HG03457 (cell line): ENCODE measurements around the gene MROH8.
"Not testable (repeated sequence)": the region's sequence is repeated elsewhere in the genome, so short reads cannot be mapped to it uniquely, and the experiment has no call there.

Source experiments
- ATAC-seq: cut with Tn5 transposase; IDR thresholded peaks from one replicate; pipeline ENCODE4 v1.9.1; 2021; ENCODE audit warnings: moderate number of reproducible peaks; ENCODE audit not compliant: unreplicated experiment

Gene MROH8

DNA sequence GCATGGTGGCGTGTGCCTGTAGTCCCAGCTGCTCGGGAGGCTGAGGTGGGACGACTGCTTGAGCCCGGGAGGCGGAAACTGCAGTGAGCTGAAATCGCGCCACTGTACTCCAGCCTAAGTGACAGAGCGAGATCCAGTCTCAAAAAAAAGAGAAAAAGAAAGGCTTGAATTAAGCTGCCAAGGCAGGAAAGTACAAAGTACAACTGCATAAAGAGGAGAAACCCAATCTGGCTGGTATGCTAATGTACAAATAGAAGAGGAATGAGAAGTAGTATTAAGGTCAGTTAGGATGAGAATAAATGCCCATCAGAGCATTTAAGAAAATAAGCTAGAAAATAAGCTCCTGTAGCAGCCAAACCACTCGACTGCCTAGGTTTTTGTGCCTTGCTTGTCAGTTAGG is 23.4 kb downstream of the MROH8 start:
- ATAC-seq, result no peak

DNA sequence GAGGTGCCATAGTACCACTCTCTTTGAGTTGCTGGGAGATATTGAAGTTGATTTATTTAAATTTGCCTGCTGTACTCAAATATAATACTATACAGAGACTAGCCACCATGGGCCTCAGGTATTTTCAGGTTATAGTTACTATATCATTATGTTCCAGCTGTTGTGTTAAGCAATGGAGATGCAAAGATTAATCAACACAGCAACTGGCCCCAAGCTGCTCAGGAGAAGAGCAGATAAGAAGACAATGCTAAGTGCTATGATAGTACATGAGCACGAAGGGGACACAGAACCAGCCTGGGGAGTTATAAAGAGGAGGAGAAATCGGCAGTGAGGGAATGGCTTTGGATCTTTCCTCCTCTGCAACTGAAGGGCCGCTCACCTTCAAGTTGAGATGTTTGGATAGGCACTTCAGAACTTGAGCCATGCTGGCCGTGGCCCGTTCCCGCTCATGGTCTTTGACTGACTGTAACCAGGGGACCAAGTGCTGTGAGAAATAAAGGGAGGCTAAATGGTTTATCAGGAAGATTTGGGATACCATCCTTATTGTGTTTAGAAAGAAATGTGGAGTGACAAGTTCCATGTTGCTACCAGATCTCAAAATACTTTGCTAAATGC is 24.6 kb downstream of the MROH8 start:
- no peak for ATAC-seq

DNA sequence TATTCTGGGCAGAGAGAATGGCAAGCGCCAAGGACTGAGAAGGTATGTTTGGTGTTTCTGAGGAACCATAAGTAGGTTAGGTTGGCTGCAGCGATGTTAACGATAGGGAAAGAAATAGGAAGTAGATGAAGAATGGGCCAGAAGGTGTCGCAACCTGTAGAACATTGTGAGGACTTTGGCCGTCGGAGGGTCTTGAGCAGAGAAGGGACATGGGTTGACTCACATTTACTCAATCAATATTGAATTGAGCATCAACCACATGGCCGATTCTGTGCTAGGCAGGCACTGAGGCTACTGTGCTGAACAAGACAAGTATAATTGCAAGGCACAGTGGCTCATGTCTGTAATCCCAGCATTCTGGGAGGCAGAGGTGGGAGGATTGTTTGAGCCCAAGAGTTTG is 27.1 kb downstream of the MROH8 start:
- no peak for ATAC-seq

DNA sequence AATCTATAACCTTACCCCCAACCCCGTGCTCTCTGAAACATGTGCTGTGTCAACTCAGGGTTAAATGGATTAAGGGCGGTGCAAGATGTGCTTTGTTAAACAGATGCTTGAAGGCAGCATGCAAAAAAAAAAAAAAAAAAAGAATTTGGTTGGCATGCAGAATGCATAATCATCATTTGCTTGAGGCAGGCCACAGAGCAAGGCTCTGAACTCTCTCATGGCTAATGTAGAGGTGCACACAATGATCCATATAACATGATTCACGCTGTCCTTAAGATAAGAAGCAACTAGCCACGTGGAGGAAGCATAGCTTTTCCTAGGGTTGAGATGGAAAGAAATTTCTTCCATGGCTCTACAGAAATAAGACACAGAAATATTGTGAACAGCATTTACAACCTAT is 27.8 kb downstream of the MROH8 start:
- no peak for ATAC-seq

- not testable (repeated sequence) for ATAC-seq
Measured at GRCh38 chr20:37150864-37151263, 28.5 kb downstream of the MROH8 start.

DNA sequence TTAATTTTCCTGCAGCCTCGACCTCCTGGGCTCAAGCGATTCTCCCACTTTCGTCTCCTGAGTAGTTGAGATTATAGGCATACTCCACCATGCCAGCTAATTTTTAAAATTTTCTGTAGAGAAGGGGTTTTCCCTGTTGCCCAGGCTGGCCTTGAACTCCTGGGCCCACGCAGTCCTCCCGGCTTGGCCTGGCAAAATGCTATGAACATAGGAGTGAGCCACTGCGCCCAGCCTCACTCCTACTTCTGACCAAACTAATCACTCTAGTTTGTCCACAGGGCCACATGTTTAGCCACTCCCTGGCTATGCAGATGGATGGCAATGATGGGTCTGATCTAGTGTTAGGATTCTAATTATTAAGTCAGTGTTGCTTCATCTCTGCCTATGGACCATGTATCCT is 32.1 kb downstream of the MROH8 start:
- no peak for ATAC-seq

DNA sequence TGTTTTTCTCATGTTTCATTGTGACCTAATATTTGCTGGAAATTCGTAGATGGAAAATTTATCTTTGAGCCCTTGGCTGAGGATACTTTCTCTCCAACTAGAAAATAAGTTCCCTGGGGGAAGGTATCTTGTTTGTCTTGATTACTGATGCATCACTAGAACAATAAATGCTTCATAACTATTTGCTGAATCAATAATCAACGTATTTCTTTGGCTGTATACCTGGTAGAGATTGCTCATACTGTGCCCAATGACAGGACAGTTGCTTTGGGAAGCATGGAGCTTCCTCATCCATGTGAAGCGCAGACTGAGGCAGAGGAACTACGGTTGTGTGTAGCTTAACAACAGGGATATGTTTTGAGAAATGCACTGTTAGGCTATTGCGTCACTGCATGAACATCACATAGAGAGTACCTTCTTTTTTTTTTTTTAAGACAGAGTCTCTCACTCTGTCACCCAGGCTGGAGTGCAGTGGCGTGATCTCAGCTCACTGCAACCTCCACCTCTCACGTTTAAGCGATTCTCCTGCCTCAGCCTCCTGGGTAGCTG is 34.4 kb downstream of the MROH8 start:
- no peak for ATAC-seq

- ATAC-seq, result no peak
Measured at GRCh38 chr20:37142708-37143107, 36.6 kb downstream of the MROH8 start.

DNA sequence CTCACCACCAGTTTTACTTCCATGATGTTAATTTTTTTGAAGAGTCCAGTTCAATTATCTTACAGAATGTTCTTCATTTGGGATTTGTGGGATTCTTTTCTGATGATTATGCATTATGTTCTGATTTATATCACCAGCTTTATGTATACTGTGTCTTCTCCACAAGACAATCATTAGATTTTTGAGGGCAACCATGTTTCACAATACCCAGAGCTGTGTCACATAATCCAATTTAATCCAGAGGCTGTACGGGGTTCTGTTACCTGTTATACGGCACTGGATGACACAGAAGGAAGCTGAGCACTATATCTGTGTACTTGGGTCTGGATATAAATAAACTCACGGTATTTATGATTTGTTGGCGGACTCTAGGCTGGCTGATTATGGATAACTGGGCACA is 41.8 kb downstream of the MROH8 start:
- no peak for ATAC-seq

DNA sequence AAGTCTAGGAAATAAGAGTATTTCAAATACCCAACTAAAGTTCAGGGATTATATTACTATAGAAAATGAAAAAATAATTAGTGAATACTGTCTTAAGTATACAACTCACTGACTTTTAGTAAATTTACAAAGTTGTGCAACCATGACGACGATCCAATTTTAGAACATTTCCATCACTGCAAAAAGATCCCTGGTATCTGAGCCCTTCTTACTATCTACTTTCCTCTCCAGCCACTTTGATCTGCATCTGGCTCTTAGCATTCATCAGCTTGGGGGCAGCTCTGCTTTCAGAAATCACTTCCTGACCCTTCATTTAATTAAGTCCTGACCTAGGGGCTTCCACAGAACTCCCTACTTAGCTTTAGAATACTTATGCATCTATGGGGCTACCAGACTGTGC is 45.4 kb downstream of the MROH8 start:
- ATAC-seq, result no peak

- no peak for ATAC-seq
Measured at GRCh38 chr20:37131486-37131885, 47.9 kb downstream of the MROH8 start.

DNA sequence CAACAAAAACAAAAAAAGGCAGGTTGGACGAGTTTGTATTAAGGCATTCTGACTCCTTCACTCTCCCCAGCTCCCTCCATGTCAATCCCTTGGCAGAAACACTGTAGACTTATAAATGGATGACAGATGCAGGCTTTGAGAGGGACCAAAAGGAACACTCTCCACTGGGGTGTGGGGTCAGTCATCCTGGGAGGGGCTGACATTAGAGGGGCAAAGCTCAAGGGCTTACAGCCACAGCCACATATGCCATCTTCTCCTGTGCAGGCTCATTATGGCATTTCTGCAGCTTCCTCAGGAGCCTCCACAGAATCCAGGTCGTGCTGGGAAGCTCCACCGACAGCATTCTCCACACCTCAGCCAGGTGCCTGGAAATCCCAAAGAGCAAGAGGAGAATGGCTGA is 50.5 kb downstream of the MROH8 start:
- ATAC-seq, result no peak

DNA sequence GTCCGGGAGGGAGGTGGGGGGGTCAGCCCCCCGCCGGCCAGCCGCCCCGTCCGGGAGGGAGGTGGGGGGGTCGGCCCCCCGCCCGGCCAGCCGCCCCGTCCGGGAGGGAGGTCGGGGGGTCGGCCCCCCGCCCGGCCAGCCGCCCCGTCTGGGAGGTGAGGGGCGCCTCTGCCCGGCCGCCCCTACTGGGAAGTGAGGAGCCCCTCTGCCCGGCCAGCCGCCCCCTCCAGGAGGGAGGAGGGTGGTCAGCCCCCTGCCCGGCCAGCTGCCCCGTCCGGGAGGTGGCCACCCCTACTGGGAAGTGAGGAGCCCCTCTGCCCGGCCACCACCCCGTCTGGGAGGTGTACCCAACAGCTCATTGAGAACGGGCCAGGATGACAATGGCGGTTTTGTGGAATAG is 53.1 kb downstream of the MROH8 start:
- ATAC-seq, result not testable (repeated sequence)

- ATAC-seq, result no peak
Measured at GRCh38 chr20:37123441-37123840, 55.9 kb downstream of the MROH8 start.

DNA sequence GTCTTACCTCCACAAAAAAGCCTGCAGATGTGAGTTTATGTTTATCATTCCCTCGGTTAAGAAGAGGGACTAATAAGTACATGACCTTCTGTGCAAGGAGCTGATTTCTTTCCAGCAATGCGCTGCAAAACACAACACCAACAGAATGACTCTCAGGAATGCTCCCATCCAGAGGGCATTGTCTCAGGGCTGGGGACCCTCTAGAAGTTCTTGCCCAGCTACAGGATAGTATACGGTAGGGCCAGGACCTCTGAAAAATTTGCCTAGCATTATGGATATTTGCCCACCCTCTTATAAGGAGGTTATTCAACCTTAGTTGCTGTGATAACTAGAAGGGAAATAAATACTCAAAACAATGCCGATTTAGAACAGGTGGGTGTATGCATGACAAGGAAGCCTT is 58.9 kb downstream of the MROH8 start:
- ATAC-seq, result no peak

DNA sequence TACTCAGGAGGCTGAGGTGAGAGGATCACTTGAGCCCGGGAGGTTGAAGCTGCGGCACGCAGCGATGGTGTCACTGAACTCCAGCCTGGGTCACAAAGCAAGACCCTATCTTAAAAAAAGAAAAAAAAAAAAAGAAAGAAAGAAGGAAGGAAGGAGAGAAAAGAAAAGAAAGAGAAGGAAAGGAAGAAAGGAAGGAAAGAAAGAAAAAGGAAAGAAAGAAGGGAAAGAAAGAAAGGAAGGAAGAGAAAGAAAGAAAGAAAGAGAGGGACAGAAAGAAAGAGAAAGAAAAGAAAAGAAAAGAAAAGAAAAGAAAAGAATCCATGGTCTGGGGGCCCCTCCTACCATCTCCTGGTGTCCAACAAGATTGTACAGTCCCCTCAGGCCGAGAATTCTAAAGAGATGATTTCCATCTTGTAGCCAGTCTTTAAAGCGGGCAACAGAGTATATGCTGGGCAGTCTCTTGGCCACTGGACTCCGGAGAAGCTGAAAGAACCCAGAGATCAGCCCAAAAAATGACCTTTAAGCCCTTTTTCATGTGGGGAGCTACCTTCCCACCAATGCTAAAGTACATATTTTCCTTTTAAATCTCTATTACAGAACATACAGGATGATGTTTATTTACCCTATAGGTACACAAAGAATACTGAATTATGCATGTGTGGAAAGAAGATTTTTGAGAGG is 59.9 kb downstream of the MROH8 start:
- no peak for ATAC-seq

DNA sequence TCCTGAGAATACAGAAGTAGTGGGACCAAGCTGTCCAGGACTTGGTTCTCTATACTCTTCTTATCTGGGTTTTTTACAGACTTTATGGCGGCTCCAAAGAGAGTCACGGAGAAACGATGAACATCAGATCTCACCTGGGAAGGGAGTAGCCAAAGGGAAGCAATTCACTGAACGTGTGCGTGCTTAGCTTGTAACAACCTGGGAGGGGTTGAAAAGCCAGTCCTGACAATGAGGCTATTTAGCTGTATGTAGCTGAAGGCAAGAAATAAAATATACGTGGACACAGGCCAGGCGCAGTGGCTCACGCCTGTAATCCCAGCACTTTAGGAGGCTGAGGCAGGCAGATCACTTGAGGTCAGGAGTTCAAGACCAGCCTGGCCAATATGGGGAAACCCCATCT is 65.3 kb downstream of the MROH8 start:
- no peak for ATAC-seq

DNA sequence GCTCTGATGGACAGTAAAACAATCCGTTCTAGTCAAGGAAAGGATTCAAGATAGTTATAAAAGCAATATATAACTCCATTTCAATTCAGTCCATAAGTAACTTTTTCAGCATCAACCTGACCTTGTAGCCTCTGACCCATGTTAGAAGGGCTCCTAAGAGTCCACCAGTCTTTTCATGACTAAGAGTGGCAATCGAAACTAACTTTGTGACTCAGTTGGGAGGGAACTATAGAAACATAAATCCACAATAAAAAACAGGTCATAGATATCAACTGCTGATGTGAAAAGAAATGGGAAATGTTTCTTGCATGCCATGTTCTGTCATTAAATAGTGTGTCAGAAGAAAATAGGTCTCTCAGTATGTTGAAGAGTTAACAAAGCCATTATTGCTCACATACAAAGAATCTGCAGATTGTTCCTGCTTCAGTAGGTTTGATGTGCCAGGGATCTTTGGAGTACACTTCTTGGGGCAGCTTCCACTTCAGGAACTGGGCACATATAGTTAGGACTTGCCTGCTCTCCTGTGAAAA is 67.4 kb downstream of the MROH8 start:
- ATAC-seq, result no peak

GRCh38 chr20:37108676-37109075 is 70.7 kb downstream of the MROH8 start:
- ATAC-seq, result no peak

DNA sequence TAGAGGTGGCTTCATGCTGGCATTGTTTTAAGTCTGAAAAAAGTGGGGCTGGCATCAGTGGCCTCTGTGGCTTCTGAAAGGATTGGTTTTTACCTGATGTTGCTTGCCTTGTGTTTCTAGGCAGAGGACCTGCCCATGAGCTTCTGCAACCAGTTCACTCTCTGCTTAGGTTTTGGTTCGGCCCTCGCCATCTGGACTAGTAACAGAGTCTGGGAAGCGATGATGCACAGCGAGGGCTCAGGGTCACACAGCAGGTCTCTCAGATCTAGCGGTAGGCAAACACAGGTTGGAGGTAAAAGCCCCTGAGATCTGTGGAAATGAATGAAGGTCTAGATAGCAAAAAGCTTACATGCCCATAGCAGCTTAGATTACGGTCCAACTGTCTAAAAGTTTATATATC is 76.8 kb downstream of the MROH8 start:
- no peak for ATAC-seq

GRCh38 chr20:37096415-37097041 is 82.8 kb downstream of the MROH8 start:
- ATAC-seq, result no peak
